ENCODE data around the gene FSTL5. TPM values are rescaled to one million over a fixed set of nuclear protein-coding genes. Genes with fewer than 3 reads are reported as not detected.
A peak's percentile ranks its signal among the peaks of the same experiment; 100 is the strongest.

The FSTL5 gene
- total and polyA plus RNA-seq, 2 experiments from 2014 or later: 0.06 to 0.49 TPM

GRCh38 chr4:162115333-162115732 is 48.5 kb downstream of the FSTL5 start:
- Mint-ChIP-seq H3K27ac (0 out of 2 replicates have a peak overlapping the region, but pooled peaks have one; percentile 41), H3K36me3 (ENCODE audit: low read depth) (peaks cover 3% of the 10 kb centered on the region; the same call in 1 of the 3 replicates), H3K27me3 (ENCODE audit: insufficient read depth, low read depth, poor library complexity) (peaks cover 5% of the 10 kb centered on the region), H3K4me1 (peaks cover 46% of the 10 kb centered on the region), H3K4me3 (no peak overlapping the region), H3K9me3 (no peaks in the 10 kb centered on the region)
- H3K27ac ChIP-seq (ENCODE audit: low read depth): peak overlapping the region; percentile 82; the same call in 1 of the 2 replicates
- no peak overlapping the region for H3K4me3 ChIP-seq
- DNase-seq (ENCODE audit: low spot score) (no peak), ATAC-seq (no peak)
- H3F3A ChIP-seq (replicated peaks; ENCODE audit: low read depth): no peaks in the 10 kb centered on the region
- no peak overlapping the region for H2AFZ ChIP-seq
- TF ChIP-seq STAT1 (IDR thresholded peaks at IDR 0.05; ENCODE audit: unreplicated experiment) (no peak), ZNF331 (CRISPR knock-in tag; IDR thresholded peaks at IDR 0.05; ENCODE audit: low read depth) (no peak), CTCF (conservative IDR thresholded peaks at IDR 0.05; ENCODE audit: low read depth in 2 of 2) (no peak), REST (IDR thresholded peaks at IDR 0.05; ENCODE audit: unreplicated experiment) (no peak), CREB1 (CRISPR knock-in tag; IDR thresholded peaks at IDR 0.05; ENCODE audit: low read depth) (no peak), ZNF462 (CRISPR knock-in tag; IDR thresholded peaks at IDR 0.05) (no peak), POLR2AphosphoS5 (IDR thresholded peaks at IDR 0.05; ENCODE audit: low read depth) (no peak), EZH2phosphoT487 (IDR thresholded peaks at IDR 0.05; ENCODE audit: unreplicated experiment) (no peak), JUNB (IDR thresholded peaks at IDR 0.05; ENCODE audit: unreplicated experiment) (no peak), ETS1 (IDR thresholded peaks at IDR 0.05) (no peak), NANOG (IDR thresholded peaks at IDR 0.05; ENCODE audit: borderline replicate concordance) (no peak), EZH2 (IDR thresholded peaks at IDR 0.05; ENCODE audit: low read depth, unreplicated experiment) (no peak), ZNF114 (CRISPR knock-in tag; IDR thresholded peaks at IDR 0.05) (no peak)
- H3K36me3 ChIP-seq (ENCODE audit: insufficient read depth): no peaks in the 10 kb centered on the region
- no peak overlapping the region for H3K4me2 ChIP-seq
- H3K79me2 ChIP-seq (replicated peaks; ENCODE audit: insufficient read depth): no peaks in the 10 kb centered on the region
- peaks cover 42% of the 10 kb centered on the region for H3K4me1 ChIP-seq (ENCODE audit: insufficient read depth)
- H3K27me3 ChIP-seq (ENCODE audit: insufficient read depth): no peaks in the 10 kb centered on the region
- no peaks in the 10 kb centered on the region for H4K20me1 ChIP-seq (replicated peaks; ENCODE audit: insufficient read depth)
- H3K9me2 ChIP-seq (ENCODE audit: insufficient read depth): no peaks in the 10 kb centered on the region
